Cortex of kidney (tissue), 1 donor: Measurements from ENCODE around the gene NDUFS7.

Experiments
- DNase-seq: peaks from one replicate; lab custom pipeline; 2025; lab: John Stamatoyannopoulos, UW

Gene NDUFS7

DNA sequence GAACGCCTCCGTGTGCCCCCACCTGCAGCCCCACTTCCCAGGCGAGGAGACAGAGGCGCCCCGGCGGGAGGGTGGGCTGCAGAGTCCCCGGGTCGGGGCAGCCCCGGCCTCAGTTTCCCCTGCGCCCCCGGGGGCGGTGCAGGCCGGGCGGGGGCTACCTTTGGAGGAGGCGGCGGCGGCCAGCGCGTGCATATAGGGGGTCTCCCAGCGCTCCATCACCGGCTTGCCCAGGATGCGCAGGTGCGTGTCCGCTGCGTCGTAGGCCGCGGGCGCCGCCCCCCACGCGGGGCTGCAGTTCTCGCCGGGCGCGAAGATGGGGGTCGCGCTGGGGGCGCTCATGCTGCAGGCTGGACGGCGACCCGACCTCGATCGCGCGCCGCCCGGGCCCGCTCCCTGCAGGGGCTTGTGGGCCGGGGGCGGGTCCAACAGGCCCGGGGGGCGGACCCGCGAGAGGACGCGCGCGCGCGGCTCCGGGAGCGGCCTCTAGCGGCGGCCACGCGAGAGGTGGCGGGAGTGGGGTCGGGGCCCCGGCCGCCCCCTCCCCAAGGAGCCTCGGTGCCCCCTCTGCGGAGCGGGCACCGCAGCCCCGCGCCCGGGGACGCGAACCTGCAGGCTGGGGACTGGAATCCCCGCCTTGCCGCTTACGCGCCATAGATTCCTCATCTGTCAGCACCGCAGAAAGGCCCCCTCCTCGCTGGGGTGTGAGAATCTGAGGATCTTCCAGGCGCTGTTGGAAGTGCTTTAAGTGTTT, 17.6 kb downstream of the NDUFS7 start, which contains the start of gene GAMT:
TSS of gene GAMT (minus strand) at position 405 of the 751 bp plus-strand sequence. CDS start at position 339, 66 bp downstream.
- DNase-seq: no peak

DNA sequence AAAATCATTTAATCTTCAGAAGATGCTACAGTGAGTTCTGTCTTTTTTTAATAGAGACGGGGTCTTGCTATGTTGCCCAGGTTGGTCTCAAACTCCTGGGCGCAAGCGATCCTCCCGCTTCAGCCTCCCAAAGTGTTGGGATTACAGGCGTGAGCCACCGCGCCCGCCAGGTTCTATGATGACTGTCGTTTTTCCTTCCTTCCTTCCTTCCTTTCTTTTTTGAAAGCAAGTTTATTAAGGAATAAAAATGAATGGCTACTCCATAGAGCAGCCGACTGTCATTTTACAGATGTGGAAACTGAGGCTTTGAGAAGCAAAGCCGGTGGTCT, 18.1 kb downstream of the NDUFS7 start:
- DNase-seq: no peak

DNA sequence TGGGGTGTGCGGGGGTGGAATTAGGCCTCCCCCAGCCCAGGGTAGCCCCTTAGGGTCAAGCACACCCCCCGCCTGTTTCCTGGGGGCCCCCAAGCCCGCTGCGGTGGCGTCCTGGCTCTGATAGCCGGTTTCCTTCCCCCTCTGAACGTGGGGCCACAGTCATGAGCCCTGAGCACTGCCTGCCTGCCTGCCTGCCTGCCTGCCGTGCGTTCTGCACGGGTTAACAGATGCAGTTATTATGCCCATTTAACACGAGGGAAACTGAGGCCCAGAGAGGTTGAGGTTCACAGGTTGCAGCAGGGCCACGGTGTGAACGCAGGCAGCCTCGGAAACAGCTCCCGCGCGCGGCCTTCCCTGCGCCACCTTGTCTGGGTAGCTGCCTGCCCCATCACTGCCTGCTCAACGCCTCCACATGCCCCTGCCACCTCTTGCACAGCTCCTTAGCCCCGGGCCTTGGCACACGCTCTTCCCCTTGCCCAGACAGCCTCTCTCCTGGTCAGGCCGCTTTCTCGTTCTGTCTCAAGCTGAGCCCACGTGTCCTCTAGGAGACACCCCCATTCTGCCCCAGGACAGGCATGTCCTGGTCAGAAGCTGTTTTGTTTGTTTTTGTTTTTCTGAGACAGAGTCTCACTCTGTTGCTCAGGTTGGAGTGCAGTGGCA, 18.8 kb downstream of the NDUFS7 start:
- no peak for DNase-seq

DNA sequence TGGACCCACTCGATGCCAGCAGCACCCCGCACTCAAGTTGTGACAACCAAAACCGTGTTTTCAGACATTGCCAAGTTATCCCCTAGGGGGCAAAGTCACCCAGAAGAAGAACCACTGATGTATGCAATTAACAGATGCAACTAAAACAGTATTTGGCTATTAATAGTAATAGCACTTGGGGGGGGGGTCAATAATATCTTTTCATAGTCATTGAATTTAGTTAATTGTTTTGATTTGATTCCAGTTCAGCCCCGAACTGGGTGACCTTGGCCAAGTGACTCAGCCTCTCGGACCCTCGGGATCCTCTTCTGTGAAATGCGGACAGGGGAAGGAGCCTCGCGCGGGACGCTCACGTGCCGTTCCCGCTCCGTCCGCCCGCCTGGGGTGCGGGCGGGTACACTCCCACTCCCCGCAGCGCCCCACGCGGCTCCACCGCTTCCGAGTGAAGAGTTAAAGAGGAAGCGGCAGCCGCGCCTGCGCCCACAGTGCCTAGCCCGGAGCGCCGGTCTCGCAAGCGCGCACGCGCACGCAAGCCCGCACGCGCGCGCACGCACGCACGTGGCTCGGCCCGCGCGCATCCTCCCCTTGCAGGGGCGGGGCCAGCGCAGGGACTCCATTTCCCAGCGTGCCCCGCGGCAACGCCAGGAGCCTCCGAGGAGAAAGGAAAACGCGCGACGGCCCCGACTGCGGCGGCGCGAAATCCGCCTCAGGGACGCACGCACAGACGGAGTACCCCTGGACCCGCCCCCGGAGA, 23.2 kb downstream of the NDUFS7 start:
- DNase-seq: peak; percentile 99

DNA sequence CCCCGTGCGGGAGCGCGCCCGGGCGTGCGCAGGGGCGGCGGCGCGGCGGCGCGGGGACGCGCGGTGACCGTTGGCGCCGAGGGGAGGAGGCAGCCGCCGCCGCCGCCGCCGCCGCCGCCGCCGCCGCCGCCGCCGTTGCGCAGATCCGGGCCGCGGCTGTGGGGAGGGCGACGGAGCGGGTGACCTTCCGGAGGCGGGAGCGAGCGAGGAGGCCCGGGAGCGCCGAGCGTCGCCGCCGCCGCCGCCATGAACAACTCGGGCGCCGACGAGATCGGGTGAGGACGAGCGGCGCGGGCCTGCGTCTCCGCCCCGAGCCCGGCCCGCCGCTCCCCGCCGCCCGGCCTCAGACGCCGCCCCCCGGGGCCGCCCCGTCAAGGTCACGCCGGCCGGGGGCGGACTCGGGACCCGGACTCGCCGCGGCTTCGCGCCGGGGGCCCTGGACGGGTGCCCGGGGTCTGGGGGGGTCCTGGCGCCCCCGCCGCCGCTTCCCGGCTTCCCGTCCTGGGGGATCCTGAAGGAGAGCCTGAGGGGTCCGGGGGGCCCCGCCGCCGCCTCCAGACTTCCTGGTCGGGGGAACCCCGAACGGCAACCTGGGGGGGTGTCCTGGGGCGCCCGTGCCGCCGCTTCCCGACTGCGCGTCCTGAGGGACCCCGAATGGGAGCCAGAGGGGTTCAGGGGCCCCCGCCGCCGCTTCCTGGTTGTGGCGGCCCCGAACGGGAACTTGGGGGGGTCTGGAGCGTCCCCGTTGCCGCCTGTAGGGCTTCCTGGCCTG, 24.0 kb downstream of the NDUFS7 start, which contains the start of gene DAZAP1:
TSS of gene DAZAP1 (plus strand) at position 59 of the 772 bp plus-strand sequence. CDS start at position 247, 188 bp downstream.
- no peak for DNase-seq

DNA sequence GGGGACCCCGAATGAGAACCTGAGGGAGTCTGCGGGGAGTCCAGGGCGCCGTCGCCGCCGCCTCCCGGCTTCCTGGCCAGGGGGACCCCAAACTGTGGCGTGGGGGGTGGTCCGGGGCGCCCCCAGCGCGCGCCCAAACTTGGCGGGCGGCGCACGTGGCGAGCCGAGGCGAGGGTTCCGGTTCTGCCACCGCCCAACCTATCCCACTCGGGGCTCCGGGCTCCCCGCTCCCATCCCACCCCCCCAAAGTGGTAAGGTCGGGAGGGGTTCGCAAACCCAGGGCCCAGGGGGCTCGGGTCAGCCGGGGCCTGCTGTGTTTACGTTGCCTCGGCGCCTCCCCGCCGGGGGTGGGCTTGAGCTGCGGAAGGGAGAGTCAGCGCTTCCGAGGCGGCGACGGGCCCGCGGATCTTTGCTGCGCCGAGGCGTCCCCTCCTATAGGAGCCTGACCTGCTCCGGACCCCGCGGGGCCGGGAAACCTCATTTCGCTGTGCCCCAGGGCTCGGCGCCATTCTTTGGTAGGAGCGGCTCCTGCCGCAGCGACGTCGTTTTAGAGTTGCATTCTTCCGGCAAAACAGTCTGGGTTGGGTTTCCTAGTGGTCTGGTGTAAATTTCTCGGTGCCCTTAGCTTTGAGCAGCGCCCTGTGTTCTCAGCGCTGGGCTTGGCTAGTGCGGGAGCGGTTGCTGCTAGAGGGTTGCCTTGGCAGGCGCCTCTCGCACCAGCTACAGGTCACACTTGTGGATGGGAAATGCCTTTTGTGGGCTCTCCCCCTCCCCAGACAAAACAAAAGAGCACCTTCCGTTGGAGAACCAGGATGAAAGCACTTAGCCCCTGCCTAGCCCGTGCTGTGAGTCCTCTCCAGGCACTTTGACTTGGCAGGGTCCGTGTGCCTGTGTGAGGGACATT, 24.8 kb downstream of the NDUFS7 start:
- DNase-seq: no peak

DNA sequence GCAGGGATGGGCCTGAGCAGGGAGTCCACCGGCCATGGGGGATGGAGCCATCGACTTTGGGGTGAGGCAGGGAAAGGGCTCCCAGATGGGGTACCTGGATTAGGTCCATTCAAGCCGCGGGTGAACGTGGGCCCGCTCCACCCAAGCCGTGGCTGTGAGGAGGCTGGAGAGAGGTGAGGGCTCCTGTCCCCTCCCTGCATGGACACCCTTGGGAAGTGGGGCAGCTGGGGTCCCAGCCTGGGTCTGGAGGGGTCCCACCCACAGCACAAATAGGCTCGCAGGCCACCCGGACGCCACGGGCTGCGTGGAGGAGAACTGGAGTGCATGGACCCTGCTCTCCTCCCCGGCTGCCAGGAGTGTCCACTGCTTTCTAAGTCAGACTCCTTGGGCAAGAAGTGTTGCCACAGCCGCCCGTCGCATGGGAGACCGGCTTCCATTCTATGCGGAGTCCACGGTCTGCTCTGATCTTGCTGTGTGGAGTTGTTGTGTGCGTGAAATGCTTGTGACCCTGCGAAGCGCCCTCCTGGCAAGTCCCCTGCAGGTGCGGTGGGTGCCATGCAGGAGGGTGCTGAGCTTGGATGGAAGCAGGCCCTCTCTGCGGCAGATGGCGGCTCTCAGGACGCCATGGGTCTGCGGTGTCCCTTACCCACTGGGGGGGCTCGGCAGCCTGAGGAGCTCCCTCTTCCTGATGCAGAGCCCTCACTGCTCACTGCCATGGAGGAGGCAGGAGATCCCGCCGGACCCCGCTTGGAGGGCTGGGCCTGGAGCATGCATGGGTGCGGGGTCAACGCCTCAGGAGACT, 25.7 kb downstream of the NDUFS7 start:
- DNase-seq: no peak

DNA sequence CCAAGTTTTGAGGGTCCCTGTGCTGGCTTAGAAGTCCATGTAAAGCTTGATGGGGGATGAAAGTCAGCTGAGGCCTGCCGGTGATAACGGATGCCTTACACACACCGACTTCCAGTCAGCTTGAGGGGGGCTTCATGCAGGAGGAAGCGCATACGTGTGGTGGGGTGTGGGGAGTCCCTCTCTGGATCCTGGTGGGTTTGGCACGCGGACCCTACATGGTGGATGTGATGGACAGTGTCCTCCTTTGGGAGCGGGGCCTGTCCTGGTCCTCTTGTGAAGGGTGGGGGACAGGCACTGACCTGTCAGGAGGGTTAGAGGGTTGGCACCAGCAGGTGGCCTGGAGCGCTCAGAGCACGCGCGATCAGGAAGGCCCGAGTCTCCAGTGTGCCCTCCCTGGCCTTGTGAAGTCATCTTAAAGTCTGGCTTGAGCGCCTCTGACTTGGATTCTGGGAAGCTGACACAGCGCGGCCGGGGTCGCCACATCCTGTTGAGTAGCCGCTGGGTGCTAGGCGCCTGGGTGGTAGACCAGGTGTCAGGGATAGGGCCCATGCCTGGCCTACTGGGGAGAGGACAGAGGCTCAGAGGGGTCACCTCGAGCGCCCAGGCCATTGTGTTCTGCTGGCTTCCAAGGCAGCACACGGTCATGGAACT, 26.6 kb downstream of the NDUFS7 start:
- DNase-seq: no peak

DNA sequence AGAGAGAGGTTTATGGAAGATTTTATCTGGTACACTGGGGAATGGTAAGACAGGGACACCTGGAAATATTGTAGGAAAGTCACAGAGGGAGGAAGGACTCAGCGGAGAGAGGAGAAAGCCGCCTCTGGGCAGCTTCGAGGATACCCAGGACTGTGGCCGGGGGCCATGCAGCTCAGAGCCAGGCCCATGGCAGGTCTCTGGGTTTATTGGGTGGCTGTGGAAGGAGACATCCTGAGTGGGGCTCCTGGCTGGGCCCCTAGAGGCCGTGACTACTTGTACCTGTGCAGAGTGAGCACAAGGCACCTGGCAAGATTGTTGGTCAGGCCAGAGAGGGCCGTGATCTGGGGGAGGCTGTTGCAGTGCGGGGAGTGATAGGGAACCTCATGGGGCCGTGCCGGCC, 27.1 kb downstream of the NDUFS7 start:
- DNase-seq: no peak

DNA sequence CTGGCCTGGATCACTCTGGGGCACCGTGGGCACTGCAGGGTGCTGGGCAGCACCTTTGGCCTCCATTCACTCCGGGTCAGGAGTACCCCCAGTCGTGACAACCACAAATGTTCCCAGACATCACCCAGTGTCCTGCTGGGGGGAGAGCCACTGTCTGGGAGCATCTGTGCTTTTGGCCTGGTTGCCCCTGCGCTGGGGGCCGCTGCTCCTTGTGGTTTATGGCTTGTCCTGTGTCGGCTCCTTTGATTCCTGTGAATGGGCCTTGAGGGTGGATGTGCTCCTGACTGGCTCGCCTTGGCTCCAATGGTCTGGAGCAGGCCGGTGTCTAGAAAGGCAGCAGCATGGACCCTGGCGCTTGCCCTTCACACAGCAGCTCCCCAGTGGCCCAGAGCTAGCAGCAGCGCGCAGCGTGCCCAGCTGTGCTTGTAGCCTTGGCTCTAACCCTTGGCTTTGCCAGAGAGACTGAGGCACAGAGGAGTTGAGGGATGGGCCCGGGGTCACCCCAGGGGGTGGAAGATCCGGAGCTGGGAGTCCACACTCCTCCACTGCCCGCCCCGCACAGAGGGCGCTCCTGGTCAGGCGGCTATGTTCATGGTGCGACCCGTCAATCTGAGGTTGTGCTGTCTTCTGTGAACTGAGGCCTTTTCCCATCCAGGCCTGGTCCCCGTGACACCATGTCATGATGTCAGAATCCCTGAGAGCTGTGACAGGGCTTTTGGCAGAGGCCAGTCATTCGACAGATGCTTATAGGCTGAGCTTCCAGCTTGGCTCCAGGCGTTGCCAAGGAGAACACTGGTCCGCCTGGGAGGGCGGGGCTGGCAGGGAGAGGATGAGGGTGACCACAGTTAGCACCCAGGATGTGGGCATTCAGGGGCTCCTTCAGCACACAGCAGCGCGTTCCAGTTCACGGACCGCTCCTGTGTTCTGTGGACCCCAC, 27.8 kb downstream of the NDUFS7 start:
- no peak for DNase-seq

DNA sequence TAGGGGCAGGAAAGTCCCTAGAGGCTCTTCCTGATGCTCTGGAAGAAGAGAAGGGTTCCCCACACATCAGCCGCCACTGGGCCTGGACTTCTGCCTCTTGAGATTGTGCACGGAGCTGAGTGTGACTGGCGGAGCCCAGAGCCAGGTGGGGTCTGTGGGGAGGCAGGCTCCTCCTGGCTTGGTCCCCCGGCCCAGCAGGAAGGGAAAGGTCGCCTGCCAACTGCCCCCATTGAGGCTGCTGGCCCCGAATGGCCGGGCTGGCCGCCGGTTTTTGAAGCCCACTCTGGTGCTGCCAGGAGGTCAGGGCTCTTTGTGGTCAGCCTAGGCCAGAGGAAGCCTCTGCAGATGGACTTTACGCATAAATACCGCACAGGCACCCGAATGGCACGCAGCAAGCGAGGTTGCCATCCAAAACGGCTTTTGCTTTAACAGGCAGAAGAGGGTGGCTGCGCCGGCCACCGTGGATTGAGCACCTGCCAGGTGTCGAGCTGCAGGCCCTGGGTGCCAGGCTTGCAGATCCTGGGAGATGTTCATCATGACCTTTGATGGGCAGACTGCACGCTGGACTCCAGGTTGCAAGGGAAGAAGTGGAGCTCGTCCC, 28.7 kb downstream of the NDUFS7 start:
- DNase-seq: no peak

DNA sequence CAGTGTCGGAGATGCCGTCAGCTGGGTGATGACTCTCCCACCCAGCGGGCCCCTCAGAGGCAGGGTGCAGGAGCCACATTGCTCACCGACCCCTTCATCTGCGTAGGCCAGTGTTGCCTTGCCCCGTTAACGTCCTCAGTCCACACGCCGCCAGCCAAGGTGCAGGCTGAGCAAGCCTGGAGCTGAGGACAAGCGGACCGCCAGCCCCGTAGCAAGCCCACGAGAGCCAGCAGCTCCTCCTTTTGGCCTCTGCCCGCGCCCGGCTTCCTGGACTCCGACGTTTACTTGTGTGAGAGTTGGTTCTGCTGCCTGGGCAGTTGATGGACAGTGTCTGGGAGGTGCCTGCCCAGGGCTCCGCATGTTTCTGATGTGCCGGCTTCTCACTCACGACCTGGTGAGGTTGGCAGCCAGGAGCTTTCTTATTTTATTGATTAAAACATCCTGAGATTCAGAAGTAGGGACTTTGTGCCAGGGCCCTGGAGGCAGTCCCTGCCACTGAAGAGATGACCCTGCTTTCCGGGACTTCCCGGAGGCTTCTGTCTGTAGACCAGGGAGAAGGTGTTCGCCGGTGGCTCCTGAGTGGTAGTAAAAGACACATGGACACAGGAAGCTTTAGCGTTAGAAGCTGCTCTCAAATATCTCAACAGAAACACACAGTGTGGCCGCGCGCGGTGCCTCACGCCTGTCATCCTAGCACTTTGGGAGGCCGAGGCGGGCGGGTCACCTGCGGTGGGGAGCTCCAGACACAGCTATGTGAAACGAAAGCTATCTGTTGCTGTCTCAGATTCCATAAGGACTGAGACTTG, 29.5 kb downstream of the NDUFS7 start:
- DNase-seq: no peak

DNA sequence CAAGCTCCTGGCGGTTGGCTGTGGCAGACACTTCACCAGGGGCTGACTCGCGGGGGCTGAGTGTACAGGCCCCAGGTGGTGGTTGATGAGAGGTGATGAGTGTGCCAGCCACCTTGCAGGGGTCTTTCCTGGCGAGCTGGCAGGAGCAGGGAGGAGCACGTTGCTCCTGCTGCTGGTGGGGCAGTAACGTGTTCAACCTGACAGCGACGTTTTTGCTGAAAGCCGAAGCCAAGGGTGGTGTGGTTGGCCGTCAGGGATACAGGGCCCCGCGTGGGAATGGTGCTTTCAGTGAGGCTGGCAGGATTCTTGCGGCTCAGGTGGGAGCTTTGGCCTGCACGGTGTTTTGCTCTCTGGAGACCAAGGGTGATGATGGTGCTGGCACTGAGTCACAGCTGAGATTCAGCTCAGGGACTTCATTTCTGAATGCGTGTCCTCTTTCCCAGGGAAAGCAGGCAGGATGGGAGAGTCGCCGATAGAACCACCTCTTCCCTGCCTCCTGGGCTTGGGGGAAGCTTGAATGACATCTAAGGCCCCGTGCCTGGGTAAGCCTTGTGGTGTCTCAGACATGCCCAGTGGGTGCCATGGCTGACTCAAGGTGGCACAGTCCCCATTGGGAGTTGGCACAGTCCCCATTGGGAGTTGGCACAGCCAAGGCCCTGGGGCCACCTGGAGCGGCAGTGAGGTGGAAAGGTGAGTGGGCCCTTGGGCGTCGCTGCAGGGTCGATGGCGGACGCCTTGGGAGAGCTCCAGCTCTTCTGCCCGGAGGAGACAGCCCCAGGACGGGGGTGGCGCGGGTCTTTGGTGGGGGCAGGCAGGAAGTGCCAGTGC, 32.5 kb downstream of the NDUFS7 start:
- no peak for DNase-seq

DNA sequence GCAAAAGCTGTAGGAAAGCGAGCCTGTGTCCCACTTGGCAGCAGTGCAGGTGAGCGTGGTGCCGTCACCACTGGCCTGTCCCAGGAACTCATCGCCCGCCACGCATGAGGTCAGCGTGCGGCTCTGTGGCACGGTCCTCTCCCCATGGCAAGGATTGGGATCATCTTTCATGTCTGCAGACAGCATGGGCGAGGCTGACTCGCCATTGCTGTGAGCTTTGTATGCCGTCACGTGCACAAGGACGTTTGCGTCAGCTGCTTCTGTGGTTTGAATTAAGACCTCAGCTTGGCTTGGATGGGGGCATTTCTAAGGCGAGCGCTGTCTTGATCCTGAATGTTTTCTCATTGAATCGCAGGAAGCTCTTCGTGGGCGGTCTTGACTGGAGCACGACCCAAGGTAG, 33.4 kb downstream of the NDUFS7 start:
- no peak for DNase-seq

DNA sequence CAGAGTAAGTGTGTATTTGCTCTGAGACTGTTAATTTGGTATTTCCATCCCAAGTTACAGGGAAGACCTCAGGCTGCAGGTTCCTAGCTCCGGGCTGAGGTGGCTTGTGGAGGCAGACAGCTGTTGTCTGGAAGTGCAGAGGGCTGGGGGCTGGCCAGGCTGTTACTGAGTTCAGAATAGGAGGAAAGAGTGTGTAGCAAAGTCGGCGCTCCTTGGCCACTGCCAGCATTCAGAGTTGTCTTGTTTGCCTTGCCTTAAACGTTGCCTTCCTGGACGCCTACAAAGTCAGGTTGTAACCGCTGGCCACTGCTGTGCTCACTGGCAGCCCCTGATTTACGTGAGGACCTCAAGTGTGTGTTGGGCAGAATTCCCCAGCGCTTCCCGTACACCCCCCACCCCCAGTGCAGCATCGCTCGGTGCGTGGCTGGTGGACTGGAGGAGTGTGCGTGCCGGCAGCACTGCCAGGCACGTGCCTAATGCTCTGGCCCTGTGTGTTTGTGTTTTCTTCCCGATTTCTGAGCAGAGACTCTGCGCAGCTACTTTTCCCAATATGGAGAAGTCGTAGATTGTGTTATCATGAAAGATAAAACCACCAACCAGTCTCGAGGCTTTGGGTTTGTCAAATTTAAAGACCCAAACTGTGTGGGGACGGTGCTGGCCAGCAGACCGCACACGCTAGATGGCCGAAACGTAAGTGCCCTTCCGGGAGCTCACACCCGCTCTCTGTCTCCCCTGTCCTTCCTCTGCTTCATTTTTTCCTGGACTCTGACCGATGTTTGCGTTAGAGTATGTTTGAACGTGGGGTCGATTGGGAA, 34.2 kb downstream of the NDUFS7 start:
- no peak for DNase-seq

DNA sequence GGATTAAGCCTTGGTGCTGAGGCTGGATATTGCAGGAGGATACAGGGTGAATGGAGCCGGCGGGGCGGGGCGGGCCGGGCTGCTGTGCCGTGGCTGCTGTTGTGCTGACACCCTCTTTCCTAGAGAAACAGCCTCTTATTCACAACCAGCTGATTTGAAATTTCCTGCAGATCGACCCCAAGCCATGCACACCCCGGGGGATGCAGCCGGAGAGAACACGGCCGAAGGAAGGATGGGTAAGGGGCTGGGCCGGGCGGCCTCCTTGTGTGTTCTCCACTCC, 34.7 kb downstream of the NDUFS7 start:
- no peak for DNase-seq
